ENCODE measurements around the gene PLB1. TPM values are rescaled to one million over a fixed set of nuclear protein-coding genes. Genes with fewer than 3 reads are reported as not detected.

PLB1 gene
- polyA plus RNA-seq, 1 donor from 2014 or later: 2.8 TPM

DNA sequence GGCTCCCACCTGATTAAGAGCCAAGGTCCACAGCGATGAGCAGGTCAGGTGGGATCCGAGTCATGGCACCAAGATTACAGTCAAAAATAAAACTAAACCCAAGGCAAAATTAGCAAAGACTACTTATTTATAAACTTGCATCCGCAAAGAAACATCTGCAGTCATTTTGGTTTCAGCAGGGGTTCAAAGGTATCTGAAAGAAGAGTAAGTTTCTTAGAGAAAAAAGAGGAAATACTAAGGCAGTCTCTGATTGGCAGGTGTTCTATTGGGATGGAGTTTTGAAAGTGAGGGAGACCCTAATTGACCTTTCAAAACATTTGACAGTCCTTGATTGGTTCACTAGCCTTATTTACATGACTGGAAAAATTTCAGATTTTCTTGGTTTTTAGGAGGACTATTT is 11.0 kb upstream of the PLB1 start:
- no peak overlapping the region for H3K27ac ChIP-seq (ENCODE audit: low read length)
- no peaks in the 10 kb centered on the region for H3K36me3 ChIP-seq (ENCODE audit: insufficient read depth, low read length)
- H3K4me2 ChIP-seq (ENCODE audit: low read length): no peak overlapping the region
- TF ChIP-seq, protein P1, sequence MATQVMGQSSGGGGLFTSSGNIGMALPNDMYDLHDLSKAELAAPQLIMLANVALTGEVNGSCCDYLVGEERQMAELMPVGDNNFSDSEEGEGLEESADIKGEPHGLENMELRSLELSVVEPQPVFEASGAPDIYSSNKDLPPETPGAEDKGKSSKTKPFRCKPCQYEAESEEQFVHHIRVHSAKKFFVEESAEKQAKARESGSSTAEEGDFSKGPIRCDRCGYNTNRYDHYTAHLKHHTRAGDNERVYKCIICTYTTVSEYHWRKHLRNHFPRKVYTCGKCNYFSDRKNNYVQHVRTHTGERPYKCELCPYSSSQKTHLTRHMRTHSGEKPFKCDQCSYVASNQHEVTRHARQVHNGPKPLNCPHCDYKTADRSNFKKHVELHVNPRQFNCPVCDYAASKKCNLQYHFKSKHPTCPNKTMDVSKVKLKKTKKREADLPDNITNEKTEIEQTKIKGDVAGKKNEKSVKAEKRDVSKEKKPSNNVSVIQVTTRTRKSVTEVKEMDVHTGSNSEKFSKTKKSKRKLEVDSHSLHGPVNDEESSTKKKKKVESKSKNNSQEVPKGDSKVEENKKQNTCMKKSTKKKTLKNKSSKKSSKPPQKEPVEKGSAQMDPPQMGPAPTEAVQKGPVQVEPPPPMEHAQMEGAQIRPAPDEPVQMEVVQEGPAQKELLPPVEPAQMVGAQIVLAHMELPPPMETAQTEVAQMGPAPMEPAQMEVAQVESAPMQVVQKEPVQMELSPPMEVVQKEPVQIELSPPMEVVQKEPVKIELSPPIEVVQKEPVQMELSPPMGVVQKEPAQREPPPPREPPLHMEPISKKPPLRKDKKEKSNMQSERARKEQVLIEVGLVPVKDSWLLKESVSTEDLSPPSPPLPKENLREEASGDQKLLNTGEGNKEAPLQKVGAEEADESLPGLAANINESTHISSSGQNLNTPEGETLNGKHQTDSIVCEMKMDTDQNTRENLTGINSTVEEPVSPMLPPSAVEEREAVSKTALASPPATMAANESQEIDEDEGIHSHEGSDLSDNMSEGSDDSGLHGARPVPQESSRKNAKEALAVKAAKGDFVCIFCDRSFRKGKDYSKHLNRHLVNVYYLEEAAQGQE (IDR thresholded peaks at IDR 0.05; ENCODE audit: borderline replicate concordance): no peak
- no peak for TF ChIP-seq EP300 (conservative IDR thresholded peaks at IDR 0.05; ENCODE audit: poor library complexity, severe bottlenecking)
- no peak for TF ChIP-seq SMC3 (conservative IDR thresholded peaks at IDR 0.05; ENCODE audit: poor library complexity)
- TF ChIP-seq POLR2AphosphoS5 (IDR thresholded peaks at IDR 0.05): no peak
- no peak for TF ChIP-seq RAD21 (conservative IDR thresholded peaks at IDR 0.05)
- TF ChIP-seq, protein P2, sequence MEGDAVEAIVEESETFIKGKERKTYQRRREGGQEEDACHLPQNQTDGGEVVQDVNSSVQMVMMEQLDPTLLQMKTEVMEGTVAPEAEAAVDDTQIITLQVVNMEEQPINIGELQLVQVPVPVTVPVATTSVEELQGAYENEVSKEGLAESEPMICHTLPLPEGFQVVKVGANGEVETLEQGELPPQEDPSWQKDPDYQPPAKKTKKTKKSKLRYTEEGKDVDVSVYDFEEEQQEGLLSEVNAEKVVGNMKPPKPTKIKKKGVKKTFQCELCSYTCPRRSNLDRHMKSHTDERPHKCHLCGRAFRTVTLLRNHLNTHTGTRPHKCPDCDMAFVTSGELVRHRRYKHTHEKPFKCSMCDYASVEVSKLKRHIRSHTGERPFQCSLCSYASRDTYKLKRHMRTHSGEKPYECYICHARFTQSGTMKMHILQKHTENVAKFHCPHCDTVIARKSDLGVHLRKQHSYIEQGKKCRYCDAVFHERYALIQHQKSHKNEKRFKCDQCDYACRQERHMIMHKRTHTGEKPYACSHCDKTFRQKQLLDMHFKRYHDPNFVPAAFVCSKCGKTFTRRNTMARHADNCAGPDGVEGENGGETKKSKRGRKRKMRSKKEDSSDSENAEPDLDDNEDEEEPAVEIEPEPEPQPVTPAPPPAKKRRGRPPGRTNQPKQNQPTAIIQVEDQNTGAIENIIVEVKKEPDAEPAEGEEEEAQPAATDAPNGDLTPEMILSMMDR (IDR thresholded peaks at IDR 0.05; ENCODE audit: poor library complexity, severe bottlenecking): no peak
- no peak for TF ChIP-seq MXI1 (conservative IDR thresholded peaks at IDR 0.05; ENCODE audit: poor library complexity, severe bottlenecking)
- no peak for TF ChIP-seq TAF1 (IDR thresholded peaks at IDR 0.05; ENCODE audit: low read depth)
- TF ChIP-seq EZH2 (IDR thresholded peaks at IDR 0.05; ENCODE audit: borderline replicate concordance, insufficient read depth, low read length, poor library complexity, severe bottlenecking): no peak
- no peaks in the 10 kb centered on the region for H3K27me3 ChIP-seq (ENCODE audit: insufficient read depth, low read depth, low read length)
- no peaks in the 10 kb centered on the region for H4K20me1 ChIP-seq (ENCODE audit: insufficient read depth)
- no peak overlapping the region for H3K4me3 ChIP-seq (ENCODE audit: low read length)
- no peaks in the 10 kb centered on the region for H3K9me3 ChIP-seq (ENCODE audit: low read length)
- no peaks in the 10 kb centered on the region for H3F3A ChIP-seq (ENCODE audit: insufficient read depth, low read length, poor library complexity, severe bottlenecking)
- H2AFZ ChIP-seq (ENCODE audit: low read depth, low read length): no peak overlapping the region
- H3K9me2 ChIP-seq (ENCODE audit: insufficient read depth, low read length): no peaks in the 10 kb centered on the region
- no peak overlapping the region for H3K9ac ChIP-seq (ENCODE audit: low read length)
- no peaks in the 10 kb centered on the region for H3K79me2 ChIP-seq (replicated peaks; ENCODE audit: insufficient read depth, low read length)

DNA sequence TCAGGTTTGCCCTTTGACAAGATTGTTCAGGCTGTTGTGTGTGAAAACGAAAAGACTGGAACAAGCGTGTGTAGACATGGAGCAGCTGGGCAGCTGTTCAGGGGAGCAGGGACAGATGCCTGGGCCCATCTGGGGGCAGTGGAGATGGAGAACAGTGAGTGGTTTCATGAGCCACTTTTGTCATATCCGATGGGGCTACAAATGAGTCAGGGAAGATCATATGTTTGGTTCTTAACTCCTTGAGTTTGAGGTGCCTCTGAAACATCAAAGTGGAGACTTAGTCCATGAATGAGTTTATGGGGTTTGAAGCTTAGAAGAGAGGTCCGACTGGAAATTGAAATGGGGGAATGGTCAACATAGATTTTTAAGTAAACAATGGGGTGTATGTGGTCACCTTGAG is 9.3 kb upstream of the PLB1 start:
- no peak overlapping the region for H3K4me2 ChIP-seq (ENCODE audit: low read length)
- H3K4me3 ChIP-seq (ENCODE audit: low read length): no peak overlapping the region
- H2AFZ ChIP-seq (ENCODE audit: low read depth, low read length): no peak overlapping the region
- no peaks in the 10 kb centered on the region for H3K9me2 ChIP-seq (ENCODE audit: insufficient read depth, low read length)
- no peaks in the 10 kb centered on the region for H3F3A ChIP-seq (ENCODE audit: insufficient read depth, low read length, poor library complexity, severe bottlenecking)
- no peak overlapping the region for H3K9ac ChIP-seq (ENCODE audit: low read length)
- no peaks in the 10 kb centered on the region for H4K20me1 ChIP-seq (ENCODE audit: insufficient read depth)
- no peaks in the 10 kb centered on the region for H3K36me3 ChIP-seq (ENCODE audit: insufficient read depth, low read length)
- TF ChIP-seq MXI1 (conservative IDR thresholded peaks at IDR 0.05; ENCODE audit: poor library complexity, severe bottlenecking) (no peak), TAF1 (IDR thresholded peaks at IDR 0.05; ENCODE audit: low read depth) (no peak), POLR2AphosphoS5 (IDR thresholded peaks at IDR 0.05) (no peak), EZH2 (IDR thresholded peaks at IDR 0.05; ENCODE audit: borderline replicate concordance, insufficient read depth, low read length, poor library complexity, severe bottlenecking) (no peak), EP300 (conservative IDR thresholded peaks at IDR 0.05; ENCODE audit: poor library complexity, severe bottlenecking) (no peak), SMC3 (conservative IDR thresholded peaks at IDR 0.05; ENCODE audit: poor library complexity) (no peak), RAD21 (conservative IDR thresholded peaks at IDR 0.05) (no peak)
- TF ChIP-seq, protein P2 (IDR thresholded peaks at IDR 0.05; ENCODE audit: poor library complexity, severe bottlenecking): no peak
- TF ChIP-seq, protein P1 (IDR thresholded peaks at IDR 0.05; ENCODE audit: borderline replicate concordance): no peak
- no peaks in the 10 kb centered on the region for H3K27me3 ChIP-seq (ENCODE audit: insufficient read depth, low read depth, low read length)
- H3K79me2 ChIP-seq (replicated peaks; ENCODE audit: insufficient read depth, low read length): no peaks in the 10 kb centered on the region
- no peaks in the 10 kb centered on the region for H3K9me3 ChIP-seq (ENCODE audit: low read length)
- no peak overlapping the region for H3K27ac ChIP-seq (ENCODE audit: low read length)

All from neural cell (in vitro differentiated cells).